ENCODE data around the gene ZNF646.

Gene ZNF646

GRCh38 chr16:31031276-31031675 lies 42.9 kb upstream of the ZNF646 start:
- Histone ChIP-seq H3K4me3 (ENCODE audit: low read length) (no peak overlapping the region), H3F3A (ENCODE audit: control insufficient read depth, insufficient read depth) (no peaks in the 10 kb centered on the region), H3K27ac (ENCODE audit: low read depth, low read length) (no peak overlapping the region), H4K20me1 (ENCODE audit: control insufficient read depth, insufficient read depth, low read depth, low read length) (no peaks in the 10 kb centered on the region), H3K9me3 (ENCODE audit: control insufficient read depth, insufficient read depth, low read length) (no peaks in the 10 kb centered on the region), H3K4me2 (ENCODE audit: low read length) (no peak overlapping the region), H3K79me2 (ENCODE audit: control insufficient read depth, low read length) (peaks cover 11% of the 10 kb centered on the region), H3K27me3 (ENCODE audit: control insufficient read depth, low read length) (no peaks in the 10 kb centered on the region), H3K9me2 (replicated peaks; ENCODE audit: control insufficient read depth, low read length) (no peaks in the 10 kb centered on the region), H3K4me1 (ENCODE audit: control insufficient read depth, low read length) (peaks cover 20% of the 10 kb centered on the region), H3K36me3 (ENCODE audit: control insufficient read depth, low read length) (peaks cover 11% of the 10 kb centered on the region)
- TF ChIP-seq CTCF (IDR thresholded peaks at IDR 0.05; ENCODE audit: low read depth, low read length, poor library complexity, severe bottlenecking) (no peak), EZH2phosphoT487 (IDR thresholded peaks at IDR 0.05; ENCODE audit: borderline replicate concordance, low read length) (no peak)

GRCh38 chr16:31032736-31033708 lies 41.2 kb upstream of the ZNF646 start, which contains the start of gene STX4:
STX4 (plus strand) TSS chr16:31033558; CDS start chr16:31033806, 248 bp downstream.
- no peaks in the 10 kb centered on the region for H3K9me3 ChIP-seq (ENCODE audit: control insufficient read depth, insufficient read depth, low read length)
- H3K36me3 ChIP-seq (ENCODE audit: control insufficient read depth, low read length), result peaks cover 14% of the 10 kb centered on the region
- no peaks in the 10 kb centered on the region for H3K9me2 ChIP-seq (replicated peaks; ENCODE audit: control insufficient read depth, low read length)
- peak within 1 kb of the TSS; percentile 56 for H3K27ac ChIP-seq (ENCODE audit: low read depth, low read length)
- peak within 1 kb of the TSS; percentile 91 for H3K4me2 ChIP-seq (ENCODE audit: low read length)
- H3K27me3 ChIP-seq (ENCODE audit: control insufficient read depth, low read length), result no peaks in the 10 kb centered on the region
- peak within 1 kb of the TSS; percentile 100 for H3K4me3 ChIP-seq (ENCODE audit: low read length)
- no peaks in the 10 kb centered on the region for H3F3A ChIP-seq (ENCODE audit: control insufficient read depth, insufficient read depth)
- H3K4me1 ChIP-seq (ENCODE audit: control insufficient read depth, low read length), result peaks cover 20% of the 10 kb centered on the region
- peaks cover 11% of the 10 kb centered on the region for H3K79me2 ChIP-seq (ENCODE audit: control insufficient read depth, low read length)
- no peaks in the 10 kb centered on the region for H4K20me1 ChIP-seq (ENCODE audit: control insufficient read depth, insufficient read depth, low read depth, low read length)
- TF ChIP-seq EZH2phosphoT487 (IDR thresholded peaks at IDR 0.05; ENCODE audit: borderline replicate concordance, low read length) (no peak), CTCF (IDR thresholded peaks at IDR 0.05; ENCODE audit: low read depth, low read length, poor library complexity, severe bottlenecking) (no peak)

GRCh38 chr16:31033709-31034492 lies 40.3 kb upstream of the ZNF646 start:
- Histone ChIP-seq H4K20me1 (ENCODE audit: control insufficient read depth, insufficient read depth, low read depth, low read length) (no peaks in the 10 kb centered on the region), H3K27ac (ENCODE audit: low read depth, low read length) (peak overlapping the region; percentile 10), H3K79me2 (ENCODE audit: control insufficient read depth, low read length) (peaks cover 11% of the 10 kb centered on the region), H3K4me1 (ENCODE audit: control insufficient read depth, low read length) (peaks cover 20% of the 10 kb centered on the region), H3K4me3 (ENCODE audit: low read length) (peak overlapping the region; percentile 100), H3K9me2 (replicated peaks; ENCODE audit: control insufficient read depth, low read length) (no peaks in the 10 kb centered on the region), H3F3A (ENCODE audit: control insufficient read depth, insufficient read depth) (no peaks in the 10 kb centered on the region), H3K27me3 (ENCODE audit: control insufficient read depth, low read length) (no peaks in the 10 kb centered on the region), H3K36me3 (ENCODE audit: control insufficient read depth, low read length) (peaks cover 18% of the 10 kb centered on the region), H3K4me2 (ENCODE audit: low read length) (peak overlapping the region; percentile 91), H3K9me3 (ENCODE audit: control insufficient read depth, insufficient read depth, low read length) (no peaks in the 10 kb centered on the region)
- no peak for TF ChIP-seq EZH2phosphoT487 (IDR thresholded peaks at IDR 0.05; ENCODE audit: borderline replicate concordance, low read length)
- no peak for TF ChIP-seq CTCF (IDR thresholded peaks at IDR 0.05; ENCODE audit: low read depth, low read length, poor library complexity, severe bottlenecking)
